ENCODE data around the gene PRKN.
"Not testable (repeated sequence)": the region's sequence is repeated elsewhere in the genome, so short reads cannot be mapped to it uniquely, and the experiment has no call there.

PRKN gene

DNA sequence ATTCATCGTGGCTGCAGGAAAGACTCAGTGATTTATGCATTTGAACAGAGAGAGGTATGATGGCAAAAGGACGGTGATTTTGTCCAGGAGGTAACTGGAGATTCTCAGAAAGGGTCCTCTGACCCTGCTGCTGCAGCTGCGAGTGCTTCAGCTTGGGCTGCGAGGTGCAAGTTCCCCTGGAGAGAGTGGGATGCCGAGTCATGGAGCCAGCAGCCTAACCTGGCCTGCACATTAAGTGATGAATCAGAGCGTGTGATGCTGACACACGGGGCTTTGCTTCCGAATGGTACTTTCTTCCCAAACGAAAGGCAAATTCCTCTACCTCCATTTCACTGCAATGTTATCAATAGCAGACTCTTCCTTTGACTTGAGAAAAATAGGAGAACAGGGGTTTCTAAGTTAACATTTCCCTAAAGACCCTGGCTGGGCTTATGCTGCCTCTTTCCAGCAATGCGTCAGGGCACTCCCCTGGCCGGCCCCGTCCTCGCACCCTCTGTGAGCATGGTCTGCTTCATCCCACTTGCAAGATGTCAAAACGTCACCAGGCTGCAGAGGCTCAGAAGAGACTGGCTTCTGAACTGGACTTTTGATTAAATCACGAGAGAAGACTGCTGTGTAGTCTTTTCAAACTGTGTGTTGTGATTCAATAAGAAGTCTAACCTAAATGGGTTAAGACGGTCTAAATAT, 825.7 kb downstream of the PRKN start:
- no peaks in the 10 kb centered on the region for H3K4me1 ChIP-seq (ENCODE audit: control insufficient read depth in 1 of 2, insufficient read depth in 2 of 2, low read length in 2 of 2)
- no peak overlapping the region for H3K27ac ChIP-seq (ENCODE audit: low read depth, low read length)
- H3K27me3 ChIP-seq (ENCODE audit: control insufficient read depth in 1 of 2, insufficient read depth in 2 of 2, low read length in 2 of 2) = no peaks in the 10 kb centered on the region
- no peaks in the 10 kb centered on the region for H3K36me3 ChIP-seq (ENCODE audit: control insufficient read depth in 1 of 2, insufficient read depth in 2 of 2, low read length in 2 of 2)
- no peaks in the 10 kb centered on the region for H3K9me3 ChIP-seq (ENCODE audit: control insufficient read depth in 1 of 2, low read length in 2 of 2)
- H3K9ac ChIP-seq (ENCODE audit: low read depth in 1 of 2, low read length in 2 of 2) = no peak overlapping the region
- no peak overlapping the region for H3K4me3 ChIP-seq (ENCODE audit: low read depth in 1 of 2, low read length in 2 of 2)

DNA sequence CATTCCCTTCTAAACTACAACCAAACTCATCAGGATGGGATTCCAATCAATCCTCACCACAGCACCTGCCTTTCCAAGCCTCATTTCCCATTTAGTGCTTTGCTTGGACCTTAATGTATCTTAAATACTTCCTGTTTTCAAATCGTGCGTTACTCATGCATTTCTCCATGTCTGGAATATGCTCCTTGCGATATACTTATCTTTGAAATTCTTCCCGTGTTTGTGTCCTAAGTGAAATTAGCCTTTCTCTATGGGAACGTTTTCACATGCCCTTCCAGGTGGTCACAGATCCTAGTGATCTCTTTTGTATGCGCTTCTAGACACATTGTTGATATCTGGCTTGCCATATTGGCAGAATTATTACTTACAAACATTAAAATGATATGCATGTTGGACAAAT, 833.1 kb downstream of the PRKN start:
- H3K4me3 ChIP-seq (ENCODE audit: low read depth in 1 of 2, low read length in 2 of 2) = no peak overlapping the region
- H3K9ac ChIP-seq (ENCODE audit: low read depth in 1 of 2, low read length in 2 of 2) = no peak overlapping the region
- H3K27me3 ChIP-seq (ENCODE audit: control insufficient read depth in 1 of 2, insufficient read depth in 2 of 2, low read length in 2 of 2) = no peaks in the 10 kb centered on the region
- no peak overlapping the region for H3K27ac ChIP-seq (ENCODE audit: low read depth, low read length)
- no peaks in the 10 kb centered on the region for H3K9me3 ChIP-seq (ENCODE audit: control insufficient read depth in 1 of 2, low read length in 2 of 2)
- H3K36me3 ChIP-seq (ENCODE audit: control insufficient read depth in 1 of 2, insufficient read depth in 2 of 2, low read length in 2 of 2) = no peaks in the 10 kb centered on the region
- no peaks in the 10 kb centered on the region for H3K4me1 ChIP-seq (ENCODE audit: control insufficient read depth in 1 of 2, insufficient read depth in 2 of 2, low read length in 2 of 2)

DNA sequence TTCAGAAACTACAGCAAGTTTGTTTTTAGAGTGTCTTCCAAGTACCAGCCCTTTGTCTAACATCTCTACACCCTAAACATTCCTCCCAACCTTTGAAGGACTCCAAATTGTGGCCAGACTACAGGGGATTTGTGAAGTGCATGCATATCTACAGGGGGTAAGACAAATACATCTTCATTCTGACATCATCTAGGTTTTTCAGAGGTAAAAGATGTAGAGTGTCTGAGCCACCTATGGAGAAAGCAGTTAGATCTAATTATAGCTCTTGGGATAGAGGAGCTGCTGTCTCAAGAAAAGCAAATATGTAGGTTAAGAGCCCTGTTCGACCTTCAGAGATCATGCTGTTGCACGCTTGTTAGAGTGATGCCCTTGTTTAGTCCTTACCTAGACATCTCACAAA, 836.0 kb downstream of the PRKN start:
- H3K9ac ChIP-seq (ENCODE audit: low read depth in 1 of 2, low read length in 2 of 2) = no peak overlapping the region
- no peaks in the 10 kb centered on the region for H3K27me3 ChIP-seq (ENCODE audit: control insufficient read depth in 1 of 2, insufficient read depth in 2 of 2, low read length in 2 of 2)
- H3K36me3 ChIP-seq (ENCODE audit: control insufficient read depth in 1 of 2, insufficient read depth in 2 of 2, low read length in 2 of 2) = no peaks in the 10 kb centered on the region
- H3K4me1 ChIP-seq (ENCODE audit: control insufficient read depth in 1 of 2, insufficient read depth in 2 of 2, low read length in 2 of 2) = no peaks in the 10 kb centered on the region
- H3K4me3 ChIP-seq (ENCODE audit: low read depth in 1 of 2, low read length in 2 of 2) = no peak overlapping the region
- H3K27ac ChIP-seq (ENCODE audit: low read depth, low read length) = no peak overlapping the region
- no peaks in the 10 kb centered on the region for H3K9me3 ChIP-seq (ENCODE audit: control insufficient read depth in 1 of 2, low read length in 2 of 2)

DNA sequence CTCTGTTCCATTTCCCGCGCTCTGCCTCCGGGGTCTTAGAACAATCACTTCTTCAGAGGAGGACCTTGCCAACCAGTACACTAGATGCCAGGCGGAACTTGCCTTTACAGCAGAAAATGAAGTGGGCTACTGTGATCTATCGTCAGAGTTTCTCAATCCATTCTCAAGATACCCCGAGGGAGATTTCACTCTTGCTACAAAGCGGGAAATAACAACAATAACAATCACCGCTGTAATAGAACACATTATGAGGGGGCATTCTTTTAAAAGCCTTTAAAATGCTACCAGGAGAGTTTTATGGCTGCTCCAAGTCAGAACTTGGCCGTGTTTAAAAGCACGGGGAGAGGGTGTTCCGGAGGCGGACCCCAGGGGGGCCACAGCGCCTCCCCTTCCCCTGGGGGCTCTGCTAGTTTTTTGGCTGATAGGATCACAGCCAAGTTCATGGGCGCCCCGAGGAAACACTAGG, 836.7 kb downstream of the PRKN start:
- Histone ChIP-seq H3K9me3 (ENCODE audit: control insufficient read depth in 1 of 2, low read length in 2 of 2) (no peaks in the 10 kb centered on the region), H3K4me3 (ENCODE audit: low read depth in 1 of 2, low read length in 2 of 2) (no peak overlapping the region), H3K36me3 (ENCODE audit: control insufficient read depth in 1 of 2, insufficient read depth in 2 of 2, low read length in 2 of 2) (no peaks in the 10 kb centered on the region), H3K9ac (ENCODE audit: low read depth in 1 of 2, low read length in 2 of 2) (no peak overlapping the region), H3K27ac (ENCODE audit: low read depth, low read length) (no peak overlapping the region), H3K4me1 (ENCODE audit: control insufficient read depth in 1 of 2, insufficient read depth in 2 of 2, low read length in 2 of 2) (no peaks in the 10 kb centered on the region), H3K27me3 (ENCODE audit: control insufficient read depth in 1 of 2, insufficient read depth in 2 of 2, low read length in 2 of 2) (no peaks in the 10 kb centered on the region)

DNA sequence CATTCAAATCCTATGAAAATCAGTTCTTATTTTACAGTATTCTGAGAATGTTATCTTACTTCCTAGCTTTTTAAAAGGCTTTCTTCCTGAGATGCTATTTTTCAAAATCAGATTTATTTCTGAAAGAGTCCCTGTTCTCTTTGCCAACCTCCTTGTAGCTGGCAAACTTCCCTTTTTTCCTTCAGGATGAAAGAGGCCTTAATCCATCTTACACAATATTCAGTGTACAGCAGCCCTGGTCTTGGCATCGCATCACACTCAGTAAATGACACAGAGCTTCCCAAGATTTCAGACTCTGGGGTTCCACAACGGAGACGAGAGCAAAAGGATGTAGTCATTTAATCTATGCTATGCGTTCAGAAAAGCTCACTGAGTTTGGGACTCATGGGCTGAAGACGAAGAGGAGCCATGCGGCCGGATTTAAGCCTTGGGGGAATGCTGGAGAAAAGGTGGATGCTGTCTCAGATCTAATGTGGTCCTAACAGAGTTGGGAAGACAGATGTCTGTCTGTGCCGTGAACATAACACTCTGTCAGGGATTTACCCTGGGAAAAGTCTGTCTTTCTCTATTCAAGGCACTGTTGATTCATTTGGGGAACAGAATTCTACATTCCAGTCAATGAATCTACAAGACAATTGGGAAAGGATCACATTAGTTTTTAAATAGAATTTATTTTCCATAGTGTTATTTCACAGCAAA, 837.3 kb downstream of the PRKN start:
- Histone ChIP-seq H3K36me3 (ENCODE audit: control insufficient read depth in 1 of 2, insufficient read depth in 2 of 2, low read length in 2 of 2) (no peaks in the 10 kb centered on the region), H3K27me3 (ENCODE audit: control insufficient read depth in 1 of 2, insufficient read depth in 2 of 2, low read length in 2 of 2) (no peaks in the 10 kb centered on the region), H3K4me1 (ENCODE audit: control insufficient read depth in 1 of 2, insufficient read depth in 2 of 2, low read length in 2 of 2) (no peaks in the 10 kb centered on the region), H3K27ac (ENCODE audit: low read depth, low read length) (no peak overlapping the region), H3K9ac (ENCODE audit: low read depth in 1 of 2, low read length in 2 of 2) (no peak overlapping the region), H3K4me3 (ENCODE audit: low read depth in 1 of 2, low read length in 2 of 2) (no peak overlapping the region), H3K9me3 (ENCODE audit: control insufficient read depth in 1 of 2, low read length in 2 of 2) (no peaks in the 10 kb centered on the region)

DNA sequence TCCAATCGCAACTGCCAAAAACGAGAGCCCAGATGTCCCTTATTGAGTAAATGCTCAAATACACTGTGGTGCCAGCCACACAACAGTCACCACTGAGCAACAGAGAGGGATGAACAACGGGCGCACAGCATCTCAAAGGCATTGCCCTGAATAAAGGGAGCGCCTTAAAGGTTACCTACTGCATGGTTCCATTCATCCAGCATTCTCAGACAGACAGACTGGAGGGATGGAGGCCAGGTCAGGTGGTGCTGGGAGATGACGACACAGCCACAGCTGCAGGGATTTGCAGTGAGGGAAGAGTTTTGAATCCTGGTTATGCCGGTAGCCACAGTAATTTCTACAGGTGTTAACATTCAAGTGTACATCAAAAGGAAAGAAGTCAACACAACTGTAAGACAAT, 838.2 kb downstream of the PRKN start:
- Histone ChIP-seq H3K9ac (ENCODE audit: low read depth in 1 of 2, low read length in 2 of 2) (no peak overlapping the region), H3K4me3 (ENCODE audit: low read depth in 1 of 2, low read length in 2 of 2) (no peak overlapping the region), H3K27me3 (ENCODE audit: control insufficient read depth in 1 of 2, insufficient read depth in 2 of 2, low read length in 2 of 2) (no peaks in the 10 kb centered on the region), H3K36me3 (ENCODE audit: control insufficient read depth in 1 of 2, insufficient read depth in 2 of 2, low read length in 2 of 2) (no peaks in the 10 kb centered on the region), H3K9me3 (ENCODE audit: control insufficient read depth in 1 of 2, low read length in 2 of 2) (no peaks in the 10 kb centered on the region), H3K27ac (ENCODE audit: low read depth, low read length) (no peak overlapping the region), H3K4me1 (ENCODE audit: control insufficient read depth in 1 of 2, insufficient read depth in 2 of 2, low read length in 2 of 2) (no peaks in the 10 kb centered on the region)

DNA sequence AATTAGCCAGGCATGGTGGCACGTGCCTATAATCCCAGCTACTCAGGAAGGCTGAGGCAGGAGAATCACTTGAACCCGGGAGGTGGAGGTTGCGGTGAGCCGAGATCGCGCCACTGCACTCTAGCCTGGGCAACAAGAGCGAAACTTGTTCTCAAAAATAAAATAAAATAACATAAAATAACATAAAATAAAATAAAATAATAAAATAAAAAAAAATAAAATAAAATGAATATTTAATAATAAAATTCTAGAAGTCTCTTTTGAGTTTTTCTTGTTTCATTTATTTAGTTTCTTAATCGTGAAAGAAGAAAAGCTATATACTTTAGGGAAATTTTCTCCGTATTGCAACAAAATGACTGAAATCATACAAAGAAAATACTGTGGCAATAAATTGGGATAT, 841.0 kb downstream of the PRKN start:
- H3K9me3 ChIP-seq (ENCODE audit: control insufficient read depth in 1 of 2, low read length in 2 of 2); H3K27me3 ChIP-seq (ENCODE audit: control insufficient read depth in 1 of 2, insufficient read depth in 2 of 2, low read length in 2 of 2); H3K4me3 ChIP-seq (ENCODE audit: low read depth in 1 of 2, low read length in 2 of 2); H3K27ac ChIP-seq (ENCODE audit: low read depth, low read length); H3K4me1 ChIP-seq (ENCODE audit: control insufficient read depth in 1 of 2, insufficient read depth in 2 of 2, low read length in 2 of 2); H3K36me3 ChIP-seq (ENCODE audit: control insufficient read depth in 1 of 2, insufficient read depth in 2 of 2, low read length in 2 of 2); H3K9ac ChIP-seq (ENCODE audit: low read depth in 1 of 2, low read length in 2 of 2): not testable (repeated sequence)

DNA sequence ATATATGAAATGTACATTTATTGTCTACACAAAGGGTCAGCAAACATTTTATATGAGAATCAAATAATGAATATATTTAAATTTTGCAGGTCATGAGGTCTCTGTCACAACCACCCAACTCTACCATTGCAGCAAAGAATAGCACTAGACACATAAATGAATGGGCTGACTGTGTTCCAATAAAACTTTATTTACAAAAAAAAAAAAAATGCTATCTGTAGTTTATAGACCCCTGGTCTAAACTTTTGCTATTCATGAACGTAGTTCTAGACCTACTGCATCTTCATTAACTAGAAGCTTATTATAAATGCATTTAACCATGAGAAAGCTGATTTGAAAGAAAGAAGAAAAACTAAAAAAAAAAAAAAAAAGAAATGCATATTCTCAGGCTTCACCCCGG, 842.8 kb downstream of the PRKN start:
- H3K27me3 ChIP-seq (ENCODE audit: control insufficient read depth in 1 of 2, insufficient read depth in 2 of 2, low read length in 2 of 2) = no peaks in the 10 kb centered on the region
- no peaks in the 10 kb centered on the region for H3K9me3 ChIP-seq (ENCODE audit: control insufficient read depth in 1 of 2, low read length in 2 of 2)
- H3K4me3 ChIP-seq (ENCODE audit: low read depth in 1 of 2, low read length in 2 of 2) = no peak overlapping the region
- no peaks in the 10 kb centered on the region for H3K36me3 ChIP-seq (ENCODE audit: control insufficient read depth in 1 of 2, insufficient read depth in 2 of 2, low read length in 2 of 2)
- H3K27ac ChIP-seq (ENCODE audit: low read depth, low read length) = no peak overlapping the region
- H3K9ac ChIP-seq (ENCODE audit: low read depth in 1 of 2, low read length in 2 of 2) = no peak overlapping the region
- no peaks in the 10 kb centered on the region for H3K4me1 ChIP-seq (ENCODE audit: control insufficient read depth in 1 of 2, insufficient read depth in 2 of 2, low read length in 2 of 2)

DNA sequence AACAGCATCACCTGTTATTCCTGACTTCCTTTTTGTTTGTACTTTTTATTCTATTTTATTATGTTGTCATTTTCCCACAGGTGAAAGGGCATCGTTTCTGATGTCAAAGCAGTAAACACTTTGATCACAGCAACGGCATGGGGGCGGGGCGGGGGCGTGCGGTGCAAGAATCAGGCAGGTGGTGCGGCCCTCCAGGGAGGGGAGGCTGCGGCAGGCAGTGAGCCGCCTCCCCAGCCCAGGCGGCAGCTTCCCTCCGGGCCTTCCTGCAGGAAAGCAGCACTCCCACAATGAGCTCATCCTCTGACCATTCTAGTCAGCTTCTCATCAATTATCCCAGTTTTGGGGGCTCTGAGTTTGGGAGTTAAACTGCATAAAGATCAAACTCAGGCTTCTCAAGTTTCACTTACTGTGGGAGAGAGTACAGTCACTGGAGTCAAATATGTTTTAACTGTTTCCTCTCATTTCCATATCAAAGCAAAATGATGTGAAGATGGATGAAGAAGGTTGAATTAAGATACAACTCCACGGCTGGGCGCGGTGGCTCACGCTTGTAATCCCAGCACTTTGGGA, 845.3 kb downstream of the PRKN start:
- no peak overlapping the region for H3K27ac ChIP-seq (ENCODE audit: low read depth, low read length)
- no peaks in the 10 kb centered on the region for H3K4me1 ChIP-seq (ENCODE audit: control insufficient read depth in 1 of 2, insufficient read depth in 2 of 2, low read length in 2 of 2)
- no peaks in the 10 kb centered on the region for H3K9me3 ChIP-seq (ENCODE audit: control insufficient read depth in 1 of 2, low read length in 2 of 2)
- H3K36me3 ChIP-seq (ENCODE audit: control insufficient read depth in 1 of 2, insufficient read depth in 2 of 2, low read length in 2 of 2) = no peaks in the 10 kb centered on the region
- no peak overlapping the region for H3K4me3 ChIP-seq (ENCODE audit: low read depth in 1 of 2, low read length in 2 of 2)
- H3K9ac ChIP-seq (ENCODE audit: low read depth in 1 of 2, low read length in 2 of 2) = no peak overlapping the region
- H3K27me3 ChIP-seq (ENCODE audit: control insufficient read depth in 1 of 2, insufficient read depth in 2 of 2, low read length in 2 of 2) = no peaks in the 10 kb centered on the region

DNA sequence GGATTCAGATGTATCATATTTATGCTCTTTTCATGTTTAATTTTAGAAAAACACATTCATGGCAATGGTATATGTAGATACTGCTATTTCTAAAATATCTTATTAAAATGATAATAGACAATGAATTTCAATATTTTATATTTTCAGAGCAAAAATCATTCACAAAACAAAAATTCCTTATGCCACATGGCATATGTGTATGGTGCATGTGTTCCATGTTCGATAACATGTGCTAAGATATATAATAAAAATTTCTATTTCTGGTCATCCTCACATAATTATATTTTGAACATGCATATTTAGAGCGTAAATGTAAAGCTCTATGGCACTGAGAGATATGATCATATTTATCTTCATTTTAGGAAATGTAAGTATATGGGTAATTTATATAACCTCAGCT, 847.5 kb downstream of the PRKN start:
- Histone ChIP-seq H3K27me3 (ENCODE audit: control insufficient read depth in 1 of 2, insufficient read depth in 2 of 2, low read length in 2 of 2) (no peaks in the 10 kb centered on the region), H3K9me3 (ENCODE audit: control insufficient read depth in 1 of 2, low read length in 2 of 2) (no peaks in the 10 kb centered on the region), H3K4me1 (ENCODE audit: control insufficient read depth in 1 of 2, insufficient read depth in 2 of 2, low read length in 2 of 2) (no peaks in the 10 kb centered on the region), H3K36me3 (ENCODE audit: control insufficient read depth in 1 of 2, insufficient read depth in 2 of 2, low read length in 2 of 2) (no peaks in the 10 kb centered on the region), H3K9ac (ENCODE audit: low read depth in 1 of 2, low read length in 2 of 2) (no peak overlapping the region), H3K27ac (ENCODE audit: low read depth, low read length) (no peak overlapping the region), H3K4me3 (ENCODE audit: low read depth in 1 of 2, low read length in 2 of 2) (no peak overlapping the region)
